Neural crest cell (in vitro differentiated cells): Measurements from ENCODE around the gene PLK4. TPM values are rescaled to one million over a fixed set of nuclear protein-coding genes. Genes with fewer than 3 reads are reported as not detected.

Experiments used
- DNase-seq: peaks from one replicate; pipeline ENCODE4 v3.0.0; 2021; ENCODE audit warnings: low read depth, mixed read lengths, low spot score
- H3K27ac Mint-ChIP-seq: one replicate; pipeline ENCODE4 v1.8.0; 2021; ENCODE audit warnings: mild to moderate bottlenecking, mixed read lengths; ENCODE audit not compliant: unreplicated experiment
- H3K27me3 Mint-ChIP-seq: 2 replicates; pipeline ENCODE4 v1.8.0; 2021; ENCODE audit warnings: low read depth, mild to moderate bottlenecking, mixed read lengths
- H3K36me3 Mint-ChIP-seq: 2 replicates; pipeline ENCODE4 v1.8.0; 2021; ENCODE audit warnings: low read depth, mild to moderate bottlenecking, mixed read lengths
- H3K4me1 Mint-ChIP-seq: 2 replicates; pipeline ENCODE4 v1.8.0; 2021; ENCODE audit warnings: mixed read lengths
- H3K4me3 Mint-ChIP-seq: one replicate; pipeline ENCODE4 v1.8.0; 2021; ENCODE audit warnings: mild to moderate bottlenecking, mixed read lengths
- H3K9me3 Mint-ChIP-seq: 2 replicates; pipeline ENCODE4 v1.8.0; 2021; ENCODE audit warnings: mixed read lengths
- CTCF ChIP-seq: fragments of 200-600 bp; sonication (generic); conservative IDR thresholded peaks from 2 replicates; pipeline ENCODE4 v1.5.0; 2021; ENCODE audit warnings: antibody characterized with exemption, mild to moderate bottlenecking
- total RNA-seq: library from RNA; stranded (reverse); gene quantifications from 2 replicates; pipeline ENCODE4 v1.2.1, GENCODE V29; 2021

Gene PLK4
- total RNA-seq, 1 donor from 2014 or later = 49.6 TPM

GRCh38 chr4:127856813-127857447 lies 23.8 kb upstream of the PLK4 start:
- no peak overlapping the region for H3K4me3 Mint-ChIP-seq
- peaks cover 50% of the 10 kb centered on the region for H3K36me3 Mint-ChIP-seq
- no peak for DNase-seq

GRCh38 chr4:127857641-127858040 lies 23.1 kb upstream of the PLK4 start:
- Mint-ChIP-seq H3K9me3 (peaks cover 29% of the 10 kb centered on the region), H3K4me3 (no peak overlapping the region), H3K27me3 (no peaks in the 10 kb centered on the region), H3K4me1 (peaks cover 4% of the 10 kb centered on the region), H3K36me3 (peaks cover 51% of the 10 kb centered on the region), H3K27ac (no peak overlapping the region)
- TF ChIP-seq CTCF = no peak
- DNase-seq = no peak

More at GRCh38 chr4:127856813-127857447, 23.8 kb upstream of the PLK4 start:
- peaks cover 4% of the 10 kb centered on the region for H3K4me1 Mint-ChIP-seq
- no peaks in the 10 kb centered on the region for H3K27me3 Mint-ChIP-seq
- peak overlapping the region; percentile 83 for H3K27ac Mint-ChIP-seq
- peaks cover 28% of the 10 kb centered on the region for H3K9me3 Mint-ChIP-seq
- no peak for TF ChIP-seq CTCF

DNA sequence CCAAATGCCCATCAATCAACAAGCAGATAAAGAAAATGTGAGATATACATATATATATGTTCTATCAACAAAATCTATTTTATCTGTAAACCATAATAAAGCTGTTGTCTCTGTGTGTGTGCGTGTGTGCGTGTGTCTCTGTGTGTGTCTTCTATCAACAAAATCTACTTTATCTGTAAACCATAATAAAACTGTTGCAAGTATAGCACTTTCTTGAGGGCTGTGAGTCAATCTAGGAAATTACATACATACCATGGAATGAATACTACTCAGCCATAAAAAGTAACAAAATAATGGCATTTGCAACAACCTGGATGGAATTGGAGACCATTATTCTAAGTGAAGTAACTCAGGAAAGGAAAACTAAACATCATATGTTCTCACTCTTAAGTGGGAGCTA lies 12.5 kb upstream of the PLK4 start:
- Mint-ChIP-seq H3K4me1 (peaks cover 12% of the 10 kb centered on the region), H3K36me3 (peaks cover 13% of the 10 kb centered on the region), H3K27me3 (no peaks in the 10 kb centered on the region), H3K4me3 (no peak overlapping the region), H3K27ac (no peak overlapping the region), H3K9me3 (peaks cover 14% of the 10 kb centered on the region)
- no peak for DNase-seq
- no peak for TF ChIP-seq CTCF

DNA sequence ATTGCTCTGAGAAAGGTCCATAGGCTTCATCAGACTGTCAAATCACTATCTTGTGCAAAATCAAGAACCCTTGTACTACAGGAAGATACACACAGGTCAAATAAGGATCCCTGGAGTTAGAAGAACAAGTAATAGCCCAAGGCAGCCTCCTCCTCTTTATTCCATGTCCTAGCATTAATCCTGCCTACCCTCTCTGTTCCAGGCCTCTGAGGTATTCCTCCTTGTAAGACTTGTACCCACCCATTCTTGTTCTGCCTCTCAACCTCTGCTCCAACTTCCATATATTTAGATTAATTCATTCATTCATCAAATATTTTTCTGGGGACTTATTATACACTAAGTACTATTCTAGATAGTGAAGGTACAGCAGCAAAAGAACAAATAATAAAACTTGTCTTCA lies 10.4 kb upstream of the PLK4 start:
- no peak for DNase-seq
- peaks cover 14% of the 10 kb centered on the region for H3K9me3 Mint-ChIP-seq
- H3K27me3 Mint-ChIP-seq = no peaks in the 10 kb centered on the region
- peaks cover 15% of the 10 kb centered on the region for H3K36me3 Mint-ChIP-seq
- H3K4me3 Mint-ChIP-seq = no peak overlapping the region
- no peak overlapping the region for H3K27ac Mint-ChIP-seq
- H3K4me1 Mint-ChIP-seq = peaks cover 12% of the 10 kb centered on the region
- TF ChIP-seq CTCF = no peak

DNA sequence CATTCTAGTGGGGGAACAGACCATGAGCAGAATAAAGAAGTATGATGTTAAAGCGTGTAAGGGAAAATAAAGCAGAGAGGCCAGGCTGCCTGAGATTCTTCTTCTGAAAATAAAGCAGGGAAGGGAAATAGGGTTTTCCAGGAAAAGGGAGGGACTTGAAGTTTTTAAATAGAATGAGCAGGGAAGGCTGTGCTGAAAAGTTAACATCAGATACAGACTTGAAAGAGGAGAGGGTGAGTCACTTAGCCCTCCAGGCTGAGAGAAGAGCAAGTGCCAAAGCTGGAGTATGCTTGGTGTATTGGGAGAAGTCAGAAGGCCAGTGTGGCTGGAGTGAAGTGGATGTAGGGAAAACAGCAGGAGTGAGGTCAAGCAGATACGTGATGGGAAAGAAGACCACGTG lies 10.0 kb upstream of the PLK4 start:
- H3K4me3 Mint-ChIP-seq = no peak overlapping the region
- no peak for DNase-seq
- no peak for TF ChIP-seq CTCF
- H3K4me1 Mint-ChIP-seq = peaks cover 12% of the 10 kb centered on the region
- no peak overlapping the region for H3K27ac Mint-ChIP-seq
- no peaks in the 10 kb centered on the region for H3K27me3 Mint-ChIP-seq
- peaks cover 17% of the 10 kb centered on the region for H3K36me3 Mint-ChIP-seq
- peaks cover 14% of the 10 kb centered on the region for H3K9me3 Mint-ChIP-seq
